GM18907 (cell line): Measurements from ENCODE around the gene HRH2.
"Not testable (repeated sequence)": the region's sequence is repeated elsewhere in the genome, so short reads cannot be mapped to it uniquely, and the experiment has no call there.

Source experiments
- ATAC-seq: cut with Tn5 transposase; IDR thresholded peaks from one replicate; pipeline ENCODE4 v1.9.1; 2021; ENCODE audit warnings: mild to moderate bottlenecking, moderate library complexity; ENCODE audit not compliant: unreplicated experiment

The HRH2 gene

GRCh38 chr5:175735701-175736100, 77.8 kb downstream of the HRH2 start:
- no peak for ATAC-seq

- no peak for ATAC-seq
Measured at GRCh38 chr5:175736652-175737051, 78.8 kb downstream of the HRH2 start.

GRCh38 chr5:175737481-175737880, 79.6 kb downstream of the HRH2 start:
- ATAC-seq = no peak

GRCh38 chr5:175738126-175738525, 80.3 kb downstream of the HRH2 start:
- ATAC-seq = no peak

- no peak for ATAC-seq
Measured at GRCh38 chr5:175738602-175739133, 80.8 kb downstream of the HRH2 start.

GRCh38 chr5:175740014-175740413, 82.1 kb downstream of the HRH2 start:
- ATAC-seq = no peak

- no peak for ATAC-seq
Measured at GRCh38 chr5:175741556-175741955, 83.7 kb downstream of the HRH2 start.

- no peak for ATAC-seq
Measured at GRCh38 chr5:175742290-175742994, 84.6 kb downstream of the HRH2 start.

- ATAC-seq = no peak
Measured at GRCh38 chr5:175743676-175744210, 85.9 kb downstream of the HRH2 start.

GRCh38 chr5:175745210-175745609, 87.3 kb downstream of the HRH2 start:
- ATAC-seq = no peak

GRCh38 chr5:175746851-175747250, 89.0 kb downstream of the HRH2 start:
- no peak for ATAC-seq

GRCh38 chr5:175747539-175748060, 89.7 kb downstream of the HRH2 start:
- ATAC-seq = no peak

GRCh38 chr5:175748650-175749049, 90.8 kb downstream of the HRH2 start:
- no peak for ATAC-seq

GRCh38 chr5:175749591-175749990, 91.7 kb downstream of the HRH2 start:
- ATAC-seq = no peak

GRCh38 chr5:175750511-175750931, 92.7 kb downstream of the HRH2 start:
- ATAC-seq = no peak

GRCh38 chr5:175751369-175751768, 93.5 kb downstream of the HRH2 start:
- no peak for ATAC-seq

GRCh38 chr5:175752826-175753535, 95.1 kb downstream of the HRH2 start:
- no peak for ATAC-seq

GRCh38 chr5:175753536-175754402, 95.9 kb downstream of the HRH2 start:
- ATAC-seq = no peak

GRCh38 chr5:175759991-175760390, 102.1 kb downstream of the HRH2 start:
- ATAC-seq = not testable (repeated sequence)
